HG03378 (cell line): Measurements from ENCODE around the gene MOXD1.
"Not testable (repeated sequence)": the region's sequence is repeated elsewhere in the genome, so short reads cannot be mapped to it uniquely, and the experiment has no call there.

Experiments
- ATAC-seq: cut with Tn5 transposase; IDR thresholded peaks from one replicate; pipeline ENCODE4 v1.9.1; 2021; ENCODE audit warnings: mild to moderate bottlenecking, moderate library complexity; ENCODE audit not compliant: unreplicated experiment

The MOXD1 gene

DNA sequence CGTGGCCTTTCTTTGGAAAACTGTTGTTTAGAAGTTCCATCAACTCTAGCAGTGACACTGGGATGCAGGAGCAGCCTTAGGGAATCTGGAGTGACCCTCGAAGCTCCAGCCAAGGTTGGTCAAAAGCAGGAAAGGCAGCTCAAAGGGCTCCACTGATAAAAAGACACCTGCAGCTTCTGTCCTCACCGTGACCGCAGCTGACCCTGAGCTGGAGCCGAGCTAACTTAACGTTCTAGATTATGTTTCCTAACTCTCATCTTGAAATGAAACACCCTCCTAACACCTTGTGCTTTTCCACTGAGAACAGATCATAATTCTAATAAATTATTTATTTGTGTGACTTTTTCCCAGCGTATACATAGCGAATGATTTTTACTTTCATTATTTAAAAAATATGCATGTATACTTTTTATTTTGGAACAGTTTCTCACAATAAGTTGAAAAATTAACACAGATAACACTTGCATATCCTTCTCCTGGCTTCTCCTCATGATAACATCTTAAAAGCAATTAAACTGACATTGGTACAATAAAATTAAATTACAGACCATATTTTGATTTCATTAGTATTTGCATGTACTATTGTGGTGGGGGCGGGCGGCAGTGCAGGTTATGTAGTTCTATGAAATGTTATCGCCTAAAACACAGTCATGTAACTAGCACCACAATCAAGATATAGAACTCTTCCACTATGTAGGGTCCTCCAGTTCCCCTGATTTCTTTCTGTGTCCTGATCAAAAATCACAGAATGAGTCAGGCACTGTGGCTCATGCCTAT lies 116.1 kb downstream of the MOXD1 start:
- ATAC-seq = no peak

DNA sequence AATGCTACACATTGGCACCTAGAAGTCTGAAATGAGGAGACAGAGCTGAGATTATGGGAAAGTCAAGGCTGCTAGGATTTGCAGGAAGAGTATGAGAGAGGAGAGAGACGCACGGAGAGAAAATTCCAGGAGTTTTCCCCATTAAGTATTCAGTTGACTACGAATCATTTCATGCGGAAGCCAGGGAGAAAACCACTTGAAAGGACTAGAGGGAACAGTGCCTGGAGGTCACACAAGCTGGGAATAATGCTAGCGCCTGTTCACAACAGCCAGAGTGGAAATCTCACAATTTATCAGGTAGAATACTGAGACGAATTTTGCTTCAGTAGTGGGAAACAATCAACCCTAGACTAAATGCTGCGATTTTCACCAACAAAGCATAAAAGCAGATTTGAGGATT lies 118.6 kb downstream of the MOXD1 start:
- no peak for ATAC-seq

DNA sequence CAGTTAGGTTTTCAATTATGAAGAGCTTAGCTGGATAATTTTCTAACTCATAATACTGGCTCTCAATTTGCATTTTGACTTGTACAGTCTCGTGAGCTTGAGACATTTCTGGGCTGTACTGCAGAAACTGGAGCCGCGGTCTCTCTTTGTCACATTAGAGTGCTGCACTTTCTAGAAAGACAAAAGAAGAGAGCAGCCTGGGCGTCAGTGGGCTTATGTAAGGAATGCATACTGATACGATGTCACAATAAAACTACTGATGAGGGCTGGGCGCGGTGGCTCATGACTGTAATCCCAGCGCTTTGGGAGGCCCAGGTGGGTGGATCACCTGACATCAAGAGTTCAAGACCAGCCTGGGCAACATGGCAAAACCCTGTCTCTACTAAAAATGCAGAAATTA lies 120.8 kb downstream of the MOXD1 start:
- ATAC-seq = no peak

DNA sequence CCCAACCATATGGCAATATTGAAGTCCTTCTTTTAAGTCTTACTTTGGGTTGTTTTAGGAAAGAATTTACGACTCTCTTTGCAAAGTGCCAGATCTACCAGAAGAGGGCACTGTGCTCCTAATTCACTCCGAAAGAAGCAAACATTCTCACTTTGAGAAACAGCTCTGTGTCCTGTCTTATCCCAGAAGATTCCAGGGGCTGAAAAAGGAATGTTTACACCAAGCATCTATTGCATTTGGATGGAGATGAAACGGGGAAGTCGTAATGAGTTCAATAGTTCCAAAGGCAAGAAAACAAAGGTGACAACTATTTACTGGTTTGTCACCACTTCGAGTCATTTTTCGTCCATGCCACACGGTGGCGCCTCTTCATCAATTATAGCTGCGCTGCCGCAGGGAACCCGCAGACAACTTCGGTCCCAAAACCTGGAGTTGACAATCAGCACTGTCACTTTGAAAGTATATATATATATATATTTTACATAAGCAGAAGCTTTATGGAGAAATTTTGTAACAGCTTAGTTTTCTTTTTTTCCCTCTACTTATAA lies 121.6 kb downstream of the MOXD1 start:
- peak; percentile 90 for ATAC-seq

DNA sequence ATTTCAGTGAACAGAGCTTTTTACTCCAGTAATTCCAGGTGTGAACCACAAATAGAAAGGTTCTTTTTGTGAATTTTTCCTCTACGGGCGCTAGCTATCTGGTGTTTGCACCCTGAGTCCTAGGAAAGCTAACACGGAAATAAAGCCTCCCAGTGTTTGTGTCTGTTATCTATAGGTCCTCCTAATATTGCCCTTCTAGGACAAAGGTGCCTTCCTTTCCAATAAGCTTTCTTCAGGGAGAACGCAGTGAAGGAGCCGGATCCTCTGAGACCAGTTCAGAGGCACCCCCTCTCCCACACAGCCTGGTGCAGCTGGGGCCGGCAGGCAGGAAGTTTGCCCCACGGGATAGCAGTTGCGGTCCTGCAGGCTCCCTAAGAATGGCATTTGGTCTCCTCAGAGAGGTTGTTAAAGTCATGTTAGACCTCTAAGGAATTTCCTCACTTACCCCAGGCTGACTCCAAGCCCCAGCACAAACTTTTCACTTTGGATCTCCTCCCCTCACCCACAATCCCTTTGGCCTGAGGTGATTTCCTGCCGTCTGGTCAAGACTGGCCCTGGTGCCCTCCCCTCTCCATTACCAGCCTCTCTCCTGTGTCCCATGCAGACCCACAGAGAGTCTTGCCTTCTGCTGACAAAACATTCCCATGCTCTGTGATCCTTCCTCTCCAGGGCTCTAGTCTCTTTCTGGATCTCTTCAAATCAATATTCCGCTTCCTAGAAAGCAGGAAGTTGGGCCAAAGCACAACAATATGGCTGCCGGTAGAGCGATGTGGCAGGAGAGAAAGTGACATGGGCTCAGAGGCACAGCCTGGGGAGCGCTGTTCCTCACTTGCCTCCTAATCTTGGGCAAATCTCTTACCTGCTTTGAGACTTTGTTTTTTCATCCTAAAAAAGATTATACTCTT lies 126.0 kb downstream of the MOXD1 start:
- no peak for ATAC-seq

DNA sequence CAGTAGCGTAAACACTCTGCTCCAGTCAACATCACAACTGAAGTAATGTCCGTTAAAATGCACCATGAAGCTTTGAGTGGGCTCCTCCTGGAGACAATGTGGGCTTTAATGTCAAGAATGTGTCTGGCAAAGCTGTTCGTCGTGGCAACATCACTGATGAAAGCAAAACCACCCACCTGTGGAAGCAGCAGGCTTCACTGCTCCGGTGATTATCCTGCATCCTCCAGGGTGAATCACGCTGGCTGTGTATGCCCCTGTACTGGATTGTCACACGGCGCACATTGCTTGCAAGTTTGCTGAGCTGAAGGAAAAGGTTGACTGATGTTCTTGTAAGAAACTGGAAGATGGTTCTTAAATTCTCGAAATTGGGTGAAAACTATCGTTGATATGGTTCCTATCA lies 128.5 kb downstream of the MOXD1 start:
- ATAC-seq = no peak

DNA sequence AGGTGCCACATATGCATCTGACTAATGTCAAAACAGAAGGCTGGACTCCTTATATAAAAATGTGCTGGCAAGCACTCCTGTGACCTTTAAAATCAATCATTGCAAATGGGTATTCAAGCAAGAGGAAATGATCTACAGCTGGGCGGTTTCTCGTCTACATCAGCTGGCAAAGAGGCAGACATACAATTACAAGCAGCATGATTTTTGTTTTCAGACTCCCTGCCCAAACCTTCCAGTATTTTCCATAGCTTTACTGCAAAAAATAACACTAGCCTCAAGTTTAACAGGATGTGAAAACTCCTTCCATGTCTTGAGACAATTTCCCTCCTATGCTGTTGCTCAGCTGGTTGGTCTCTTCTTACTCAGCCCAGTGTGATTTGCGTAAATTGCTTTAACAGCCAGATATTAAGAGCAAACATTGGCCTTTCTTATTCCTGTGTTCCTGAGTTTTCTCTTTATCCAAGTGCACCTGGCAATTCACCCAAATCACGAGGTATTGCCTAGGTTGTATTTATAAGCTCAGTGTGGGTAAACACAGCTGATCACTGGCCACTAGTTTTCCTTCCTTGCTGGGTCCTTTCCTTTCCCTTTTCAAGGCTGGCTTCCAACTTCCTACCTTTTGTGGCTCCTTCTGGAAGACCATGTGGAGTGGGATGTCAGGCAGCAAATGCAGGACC lies 130.4 kb downstream of the MOXD1 start:
- ATAC-seq = no peak

DNA sequence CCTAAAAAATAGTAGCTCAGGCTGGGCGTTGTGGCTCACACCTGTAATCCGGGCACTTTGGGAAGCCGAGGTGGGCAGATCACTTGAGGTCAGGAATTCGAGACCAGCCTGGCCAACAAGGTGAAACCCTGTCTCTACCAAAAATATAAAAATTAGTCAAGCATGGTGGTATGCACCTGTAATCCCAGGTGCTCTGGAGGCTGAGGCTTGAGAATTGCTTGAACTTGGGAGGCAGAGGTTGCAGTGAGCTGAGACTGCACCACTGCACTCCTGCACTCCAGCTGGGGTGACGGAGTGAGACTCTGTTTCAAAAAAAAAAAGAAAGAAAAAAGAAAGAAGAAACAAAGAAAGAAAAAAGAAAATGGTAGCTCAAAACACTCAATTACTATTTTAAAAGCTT lies 132.6 kb downstream of the MOXD1 start:
- not testable (repeated sequence) for ATAC-seq

DNA sequence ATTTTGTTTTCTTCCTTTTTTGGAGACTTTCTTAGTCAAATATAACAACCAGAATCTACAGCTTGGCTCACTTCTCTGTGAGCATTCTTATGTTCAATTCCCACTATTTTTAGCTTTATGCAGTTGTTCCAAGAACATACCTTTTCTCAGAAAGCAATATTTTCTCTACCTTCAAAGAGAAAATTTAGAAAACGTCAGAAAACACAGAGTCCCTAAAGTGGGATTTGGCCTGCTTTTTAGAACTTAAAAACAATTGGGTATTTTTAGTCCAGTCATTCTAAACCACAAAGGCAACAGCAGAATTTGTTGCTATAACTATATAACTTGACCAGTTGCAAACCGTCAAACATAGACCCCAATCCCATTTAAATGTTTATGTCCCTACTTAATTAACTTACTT lies 133.1 kb downstream of the MOXD1 start:
- no peak for ATAC-seq

DNA sequence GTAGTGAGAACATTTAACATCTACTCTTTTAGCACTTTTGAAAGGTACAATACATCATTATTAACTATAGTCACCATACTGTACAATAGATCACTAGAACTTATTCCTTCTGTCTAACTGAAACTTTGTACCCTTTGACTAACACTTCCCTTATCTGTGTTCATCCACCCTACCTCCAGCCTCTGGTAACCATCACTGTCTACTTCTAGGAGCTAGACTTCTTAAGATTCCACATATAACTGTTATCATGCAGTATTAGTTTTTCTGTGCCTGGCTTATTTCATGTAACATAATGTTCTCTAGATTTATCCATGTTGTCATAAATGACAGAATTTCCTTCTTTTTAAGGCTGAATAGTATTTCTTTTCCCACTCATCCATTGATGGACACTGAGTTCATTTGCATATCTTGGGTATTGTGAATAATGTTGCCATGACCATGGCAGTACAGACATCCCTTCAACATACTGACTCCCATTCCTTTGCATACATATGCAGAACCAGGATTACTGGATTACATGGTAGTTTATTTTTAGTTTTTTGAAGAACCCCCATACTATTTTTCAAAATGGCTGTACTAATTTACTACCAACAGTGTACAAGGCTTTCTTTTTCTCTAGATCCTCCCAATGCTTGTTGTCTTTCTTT lies 135.7 kb downstream of the MOXD1 start:
- ATAC-seq = no peak

DNA sequence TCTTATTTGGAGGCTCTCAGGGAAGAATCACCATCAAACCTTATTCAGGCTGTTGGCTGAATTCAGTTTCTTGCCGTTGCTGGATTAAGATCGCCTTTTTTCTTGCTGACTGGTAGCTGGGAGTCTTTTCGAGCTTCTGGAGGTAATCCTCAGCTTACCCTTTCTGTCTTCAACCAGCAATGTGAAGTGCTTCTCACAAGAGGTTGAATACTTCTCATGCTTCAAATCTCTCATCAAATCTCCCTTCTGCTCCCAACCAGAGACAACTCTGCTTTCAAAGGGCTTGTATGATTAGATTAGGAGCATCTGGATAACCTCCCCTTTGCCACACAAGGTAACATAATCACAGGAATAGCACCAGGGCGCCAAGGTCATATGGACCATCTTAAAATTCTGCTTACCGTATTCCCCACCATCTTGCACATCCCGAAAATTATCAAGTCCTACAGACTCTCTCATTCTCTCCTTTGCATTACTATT lies 137.2 kb downstream of the MOXD1 start:
- no peak for ATAC-seq

DNA sequence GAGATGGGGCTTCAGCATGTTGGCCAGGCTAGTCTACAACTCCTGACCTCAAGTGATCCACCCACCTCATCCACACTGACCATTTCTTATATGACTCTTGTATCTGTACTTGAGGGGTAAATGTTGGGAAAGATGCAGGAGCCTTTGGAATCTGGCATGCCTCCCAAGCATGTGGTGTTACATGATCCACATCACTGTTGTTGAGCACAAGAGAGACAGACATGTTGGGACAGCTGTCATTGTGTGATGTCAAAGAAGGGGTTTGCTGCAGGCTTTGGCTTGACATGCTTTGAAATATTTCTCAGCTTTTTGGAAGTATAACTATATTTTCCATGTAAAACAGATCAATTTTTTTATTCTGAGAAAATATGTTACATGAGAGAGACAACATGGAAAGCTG lies 139.9 kb downstream of the MOXD1 start:
- no peak for ATAC-seq

DNA sequence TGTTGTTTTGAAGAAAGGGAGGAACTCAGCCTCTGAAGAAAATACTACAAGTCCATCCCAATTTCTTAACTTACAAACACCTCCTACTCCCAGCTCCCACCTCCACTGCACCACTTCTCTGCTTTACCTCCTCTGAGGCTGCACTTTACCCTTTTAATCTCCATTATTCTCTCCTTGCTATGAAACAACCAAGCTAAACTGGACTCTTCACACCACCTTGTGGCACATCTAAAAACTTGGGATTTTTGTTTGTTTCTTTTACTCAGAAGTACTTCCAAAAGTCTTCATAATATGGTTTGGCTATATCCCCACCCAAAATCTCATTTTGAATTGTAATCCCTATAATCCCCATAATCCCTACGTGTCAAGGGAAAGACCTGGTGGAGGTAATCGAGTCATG lies 142.2 kb downstream of the MOXD1 start:
- ATAC-seq = no peak

DNA sequence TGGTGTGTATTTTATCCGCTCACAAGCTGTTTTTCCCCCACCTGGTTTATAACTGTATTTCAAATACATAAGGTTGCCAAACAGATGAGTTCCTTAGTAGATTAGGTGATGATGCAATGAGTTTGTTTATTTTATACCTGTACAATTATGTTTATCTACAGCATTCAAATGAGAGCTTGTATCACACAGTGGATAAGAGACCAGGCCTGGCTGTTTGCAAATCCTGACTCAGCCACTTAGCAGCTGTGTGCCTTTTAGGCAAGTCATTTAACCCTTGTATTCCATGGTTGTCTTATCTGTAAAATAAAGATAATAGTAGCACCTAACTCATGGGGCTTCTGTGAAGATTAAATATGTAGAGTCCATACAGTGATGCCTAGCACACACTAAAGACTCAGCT lies 143.7 kb downstream of the MOXD1 start:
- ATAC-seq = no peak

DNA sequence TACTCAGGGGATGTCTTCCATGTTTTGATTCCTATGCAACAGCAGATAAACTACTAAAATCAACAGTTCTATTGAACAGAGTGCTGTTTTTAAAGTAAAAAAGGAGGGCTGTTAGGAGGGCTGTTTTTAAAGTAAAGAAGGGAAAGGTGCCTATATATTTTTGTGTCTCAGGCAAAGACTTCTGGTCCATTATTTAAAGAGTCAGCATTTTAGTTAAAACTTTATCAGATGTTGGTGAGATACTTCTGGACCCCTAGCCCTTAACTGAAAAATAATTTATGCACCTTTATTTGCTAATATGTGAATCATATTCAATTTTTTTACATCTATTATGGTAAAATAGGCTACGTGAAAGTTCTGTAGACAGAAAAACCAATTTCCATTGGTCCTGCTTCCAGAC lies 144.8 kb downstream of the MOXD1 start:
- no peak for ATAC-seq

DNA sequence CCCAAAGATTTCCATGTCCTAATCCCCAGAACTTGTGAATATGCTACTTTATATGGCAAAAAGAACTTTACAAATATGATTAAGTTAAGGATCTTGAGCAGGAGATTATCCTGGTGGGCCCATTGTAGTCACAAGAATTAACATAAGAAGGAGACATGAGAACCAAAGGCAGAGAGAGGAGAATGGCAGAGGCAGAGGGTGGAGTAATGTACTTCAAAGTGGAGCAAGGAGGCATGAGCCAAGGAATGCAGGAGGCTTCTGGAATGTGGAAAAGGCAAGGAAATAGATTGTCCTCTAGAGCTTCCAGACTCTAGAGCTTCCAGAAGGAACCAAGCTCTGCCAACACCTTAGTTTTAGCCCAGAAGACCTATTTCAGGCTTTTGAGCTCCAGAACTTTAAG lies 147.4 kb downstream of the MOXD1 start:
- no peak for ATAC-seq

DNA sequence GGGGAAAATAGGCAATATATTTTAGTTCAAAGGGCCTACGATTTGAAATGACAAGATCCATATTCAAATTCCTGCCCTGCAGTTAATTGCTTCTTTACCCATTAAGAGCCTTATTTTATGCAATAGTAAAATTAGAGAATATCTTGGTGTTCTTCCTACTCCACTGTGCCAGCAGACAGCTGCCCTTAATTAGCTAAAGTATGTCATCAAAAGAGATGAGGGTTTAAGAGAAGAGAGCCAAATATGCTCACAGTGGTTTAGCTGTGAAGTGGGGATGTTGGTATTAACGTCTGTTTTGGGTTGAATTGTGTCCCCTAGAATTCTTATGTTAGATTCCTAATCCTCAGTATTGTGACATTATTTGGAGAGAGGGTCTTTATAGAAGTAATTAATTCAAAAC lies 148.1 kb downstream of the MOXD1 start:
- no peak for ATAC-seq

DNA sequence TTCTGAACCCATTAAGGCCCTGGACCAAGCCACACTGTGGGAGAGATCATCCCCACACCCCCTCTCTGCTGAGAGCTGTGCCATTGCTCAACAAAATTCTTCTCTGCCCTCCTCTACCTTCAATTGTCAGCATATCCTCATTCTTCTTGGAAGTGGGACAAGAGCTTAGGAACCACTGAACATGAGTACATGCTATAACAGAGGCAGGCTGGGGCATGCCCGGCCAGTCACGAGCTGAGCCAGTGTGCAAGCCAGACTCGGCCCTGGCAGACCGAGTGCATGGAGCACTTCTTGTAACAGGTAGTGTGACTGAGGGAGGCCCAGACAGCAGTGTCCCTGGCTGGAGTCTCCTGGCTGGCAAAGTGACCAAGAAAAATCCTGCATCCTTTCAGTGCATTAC lies 149.2 kb downstream of the MOXD1 start:
- ATAC-seq = no peak

DNA sequence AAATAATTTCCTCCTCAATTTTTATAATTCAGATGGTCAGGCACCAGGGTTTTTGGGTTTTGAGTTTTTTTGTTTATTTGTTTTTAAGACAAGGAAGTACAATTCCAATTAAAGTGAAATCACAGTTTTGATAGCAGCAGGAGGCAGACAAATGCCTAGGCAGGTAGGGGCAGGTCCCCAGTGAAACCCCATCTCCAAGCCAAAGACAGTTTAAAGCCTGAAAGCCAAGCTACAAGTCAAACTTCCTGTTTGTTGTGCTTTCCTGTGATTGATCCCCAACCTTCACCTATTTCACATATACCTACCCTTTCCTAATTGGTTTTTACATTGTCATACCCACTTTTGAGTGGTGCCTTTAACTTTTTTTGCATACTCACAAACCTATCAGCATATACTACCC lies 149.6 kb downstream of the MOXD1 start:
- no peak for ATAC-seq

DNA sequence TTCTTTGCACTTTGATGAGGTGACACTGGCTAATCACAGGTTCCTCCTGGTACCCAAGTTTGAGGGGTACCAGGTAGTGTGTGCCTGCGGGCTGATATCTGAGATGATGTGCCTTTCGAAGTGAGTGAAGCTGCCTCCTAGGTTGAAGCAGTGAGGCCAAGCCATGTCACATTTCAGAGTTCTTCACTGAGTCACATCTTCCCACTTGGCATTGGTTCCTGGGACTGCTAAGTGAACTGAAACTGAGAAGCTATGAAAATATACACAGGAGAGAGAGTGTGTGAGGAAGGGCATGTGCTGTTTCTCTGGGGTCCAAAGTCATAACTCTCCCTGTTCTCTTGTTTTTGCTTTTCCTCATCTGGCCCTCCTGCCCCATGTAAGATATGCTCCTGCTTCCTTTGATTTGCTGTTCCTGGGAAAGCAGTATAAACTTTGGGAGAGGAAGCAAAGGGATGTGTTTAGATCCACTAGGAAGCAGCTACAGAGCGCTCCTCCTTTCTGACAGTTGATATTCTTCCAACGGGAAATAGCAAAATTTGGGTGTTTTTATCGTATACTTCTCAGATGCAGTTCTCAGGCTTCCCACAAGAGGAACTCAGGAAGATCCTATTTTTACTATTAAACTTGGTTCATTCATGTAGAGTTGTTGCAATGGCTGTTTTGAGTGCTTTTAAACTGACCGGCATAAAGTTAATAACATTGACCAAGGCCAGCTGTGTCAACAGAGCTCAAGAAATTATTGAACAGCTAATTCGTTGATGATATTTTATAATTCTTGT lies 153.7 kb downstream of the MOXD1 start:
- ATAC-seq = no peak
